Left ventricle myocardium superior (tissue), 1 donor: ENCODE measurements around the gene MPPED1. TPM values are rescaled to one million over a fixed set of nuclear protein-coding genes. Genes with fewer than 3 reads are reported as not detected.

ENCODE experiments used
- ATAC-seq: fragments of 200-7000 bp; cut with Tn5 transposase; one replicate; pipeline ENCODE4 v1.9.1; 2020; ENCODE audit warnings: mild to moderate bottlenecking, moderate library complexity
- DNase-seq: peaks from one replicate; pipeline ENCODE4 v3.0.0-alpha.2; 2020
- intact Hi-C: fragments of 100-400 bp; cut with micrococcal nuclease; formaldehyde crosslinking; loops from one replicate; pipeline ENCODE4 v1.11.0; 2022
- total RNA-seq: library from RNA; stranded (reverse); fragmentation: NEBNext Ultra II Directional; extraction: Animal tissue kit (Norgen Biotek cat#: 25700); gene quantifications from one replicate; pipeline ENCODE4 v1.2.1, GENCODE V29; 2021
- donor health status: DM: no; HTN: yes; CAD: no; lungs with severe emphysema.

Gene MPPED1
- total RNA-seq, 1 donor from 2014 or later, result not detected

DNA sequence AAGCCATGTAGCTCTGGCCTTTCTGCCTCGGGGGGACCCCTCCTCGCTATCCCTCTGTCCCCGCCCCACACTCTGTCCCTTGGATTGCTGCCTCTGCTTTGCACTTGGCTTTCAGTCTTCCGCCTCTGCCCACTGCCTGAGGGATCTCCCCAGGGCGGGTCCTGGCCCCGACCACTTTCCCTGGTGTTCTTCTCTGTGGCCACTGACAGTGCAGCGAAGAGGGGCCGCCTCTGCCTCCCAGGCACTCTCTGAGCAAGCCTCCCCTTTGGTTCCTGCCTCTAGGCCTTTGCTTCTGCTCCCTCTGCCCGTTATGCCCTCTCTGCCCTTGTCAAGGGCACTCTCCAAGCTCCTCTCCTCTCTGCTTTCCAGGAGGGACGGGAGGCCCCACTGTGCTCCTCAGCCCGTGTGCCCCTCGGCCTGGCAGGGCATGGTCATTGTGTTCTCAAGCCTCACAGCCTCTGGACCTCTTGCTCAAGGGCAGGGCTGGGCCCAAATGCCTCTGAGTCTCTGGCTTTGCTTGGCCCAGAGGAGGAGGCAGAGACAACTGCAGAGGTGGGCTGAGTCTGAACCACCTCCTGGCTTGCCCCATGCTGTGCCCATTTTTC, 5.5 kb upstream of the MPPED1 start:
- intact Hi-C loops, result no loop called here
- no peak for ATAC-seq
- peak; percentile 16 for DNase-seq

DNA sequence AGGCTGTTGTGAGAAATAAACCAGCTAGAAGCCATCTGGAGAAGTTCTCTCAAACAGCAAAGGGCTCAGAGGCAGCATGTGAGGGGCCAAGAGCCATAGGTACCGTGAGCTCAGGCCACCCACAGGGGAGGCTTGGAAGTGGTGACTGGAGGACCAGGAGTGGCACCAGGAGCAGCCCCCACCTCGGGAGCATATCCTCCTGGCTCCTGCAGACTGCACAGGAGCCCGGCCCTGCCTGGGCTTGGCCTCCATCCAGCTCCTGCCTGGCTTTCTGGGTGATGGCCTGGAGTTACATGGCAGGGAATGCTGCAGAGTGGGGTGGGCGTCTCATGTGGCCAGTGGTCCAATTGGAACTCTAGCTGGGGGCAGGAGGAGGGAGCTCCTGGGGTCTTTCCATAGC, 4.2 kb upstream of the MPPED1 start:
- DNase-seq, result peak; percentile 9
- no peak for ATAC-seq
- intact Hi-C loops, result no loop called here

DNA sequence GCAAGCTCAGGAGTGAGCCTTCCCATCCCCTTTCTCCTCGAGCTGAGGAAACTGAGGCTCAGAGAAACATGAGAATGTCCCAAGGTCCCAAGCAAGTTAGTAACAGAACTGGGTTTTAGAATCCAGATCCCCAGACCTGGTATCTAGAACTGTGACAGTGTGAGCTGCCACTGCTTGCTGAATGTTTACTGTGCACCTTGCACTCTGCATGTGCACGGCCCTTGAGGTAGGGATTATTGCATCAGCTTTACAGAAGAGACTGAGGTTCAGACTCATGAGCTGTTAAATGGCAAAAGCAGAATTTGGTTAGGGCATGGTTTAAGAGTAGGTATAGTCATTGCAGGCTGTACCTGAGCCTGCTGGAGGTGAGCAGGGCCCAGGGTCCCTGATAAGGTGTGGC, 3.8 kb upstream of the MPPED1 start:
- ATAC-seq, result no peak
- intact Hi-C loops, result no loop called here
- DNase-seq, result no peak

DNA sequence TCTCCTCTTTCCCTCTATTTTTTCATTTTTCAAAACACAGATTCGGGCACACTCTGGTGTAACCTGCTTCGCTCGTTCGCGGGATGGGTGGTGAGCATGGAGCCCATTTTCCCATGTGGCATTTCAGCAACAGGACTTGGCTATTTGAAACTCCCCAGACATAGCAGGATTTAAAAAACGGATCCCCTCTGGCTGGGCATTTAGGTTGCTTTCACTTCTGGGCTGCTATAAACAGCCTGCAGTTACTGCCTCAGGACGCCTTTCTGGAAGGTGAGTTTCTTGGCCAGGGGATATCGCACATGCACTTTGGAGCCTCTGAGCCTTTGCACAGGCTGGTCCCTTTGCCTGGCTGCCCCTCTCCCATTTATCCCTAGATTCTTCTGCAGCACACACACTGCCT, 2.8 kb upstream of the MPPED1 start:
- peak; percentile 5 for DNase-seq
- ATAC-seq, result no peak
- intact Hi-C loops, result no loop called here

DNA sequence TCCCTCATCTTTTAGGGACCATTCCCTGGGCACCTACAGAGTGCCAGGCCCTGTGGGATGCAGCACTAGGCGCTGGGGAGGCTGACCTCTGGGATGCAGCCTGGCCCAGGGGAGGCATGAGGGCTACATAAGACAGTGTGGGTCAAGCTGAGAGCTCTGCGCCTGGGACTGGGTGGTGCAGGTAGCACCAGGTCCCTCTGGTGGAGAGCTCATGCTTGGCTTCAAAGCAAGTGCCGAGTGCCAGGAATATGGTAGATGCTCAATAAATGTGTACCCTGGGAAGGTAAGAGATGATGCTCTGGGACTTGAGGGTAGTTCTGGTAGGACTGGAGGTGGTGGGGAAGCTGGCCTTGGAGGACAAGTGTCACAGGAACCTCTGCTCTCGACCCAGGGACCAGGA, 2.0 kb upstream of the MPPED1 start:
- DNase-seq (no peak), ATAC-seq (no peak)
- intact Hi-C loops, result no loop called here

DNA sequence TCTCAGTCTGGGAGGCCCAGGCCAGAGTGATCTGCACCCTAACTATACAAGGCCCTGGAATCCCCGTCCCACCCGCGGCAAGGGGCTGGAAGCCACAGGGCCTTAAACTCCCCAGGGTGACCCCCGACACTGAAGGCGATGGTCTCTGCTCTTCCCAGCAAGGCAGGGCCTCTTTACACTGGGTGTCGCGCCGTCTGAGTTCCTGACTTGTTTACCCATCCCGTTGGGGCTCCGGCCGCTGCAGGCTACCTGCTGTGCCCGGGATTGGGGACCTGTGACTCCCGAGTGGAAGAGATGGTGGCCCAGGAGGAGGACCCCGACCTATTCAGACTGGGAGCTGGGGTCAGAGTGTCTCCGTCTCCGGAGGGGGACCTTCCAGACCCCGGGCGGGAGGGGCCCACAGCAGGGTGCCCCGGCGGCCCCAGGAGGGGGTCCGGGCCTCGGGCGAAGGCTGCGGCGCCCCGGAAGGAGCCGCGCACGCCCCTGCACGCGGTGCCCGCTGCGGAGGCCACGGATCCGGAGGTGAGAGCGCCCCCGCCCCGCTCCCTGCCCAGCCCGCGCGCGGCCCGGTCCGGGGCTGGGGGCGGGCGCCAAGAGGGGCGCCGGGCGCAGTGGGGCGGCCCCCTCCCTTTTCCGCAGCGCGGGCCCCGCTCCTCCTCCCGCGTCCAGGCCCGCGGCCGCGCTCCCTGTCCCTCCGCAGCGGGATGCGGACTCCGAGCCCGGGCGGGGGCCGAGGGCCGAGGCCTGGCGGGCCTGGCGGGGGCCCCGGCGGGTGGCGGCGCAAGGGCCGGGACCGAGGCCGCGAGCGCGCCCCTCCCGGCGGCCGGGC, 560 bp upstream of the MPPED1 start:
- intact Hi-C loops, result no loop called here
- ATAC-seq (no peak), DNase-seq (peak; percentile 2)

DNA sequence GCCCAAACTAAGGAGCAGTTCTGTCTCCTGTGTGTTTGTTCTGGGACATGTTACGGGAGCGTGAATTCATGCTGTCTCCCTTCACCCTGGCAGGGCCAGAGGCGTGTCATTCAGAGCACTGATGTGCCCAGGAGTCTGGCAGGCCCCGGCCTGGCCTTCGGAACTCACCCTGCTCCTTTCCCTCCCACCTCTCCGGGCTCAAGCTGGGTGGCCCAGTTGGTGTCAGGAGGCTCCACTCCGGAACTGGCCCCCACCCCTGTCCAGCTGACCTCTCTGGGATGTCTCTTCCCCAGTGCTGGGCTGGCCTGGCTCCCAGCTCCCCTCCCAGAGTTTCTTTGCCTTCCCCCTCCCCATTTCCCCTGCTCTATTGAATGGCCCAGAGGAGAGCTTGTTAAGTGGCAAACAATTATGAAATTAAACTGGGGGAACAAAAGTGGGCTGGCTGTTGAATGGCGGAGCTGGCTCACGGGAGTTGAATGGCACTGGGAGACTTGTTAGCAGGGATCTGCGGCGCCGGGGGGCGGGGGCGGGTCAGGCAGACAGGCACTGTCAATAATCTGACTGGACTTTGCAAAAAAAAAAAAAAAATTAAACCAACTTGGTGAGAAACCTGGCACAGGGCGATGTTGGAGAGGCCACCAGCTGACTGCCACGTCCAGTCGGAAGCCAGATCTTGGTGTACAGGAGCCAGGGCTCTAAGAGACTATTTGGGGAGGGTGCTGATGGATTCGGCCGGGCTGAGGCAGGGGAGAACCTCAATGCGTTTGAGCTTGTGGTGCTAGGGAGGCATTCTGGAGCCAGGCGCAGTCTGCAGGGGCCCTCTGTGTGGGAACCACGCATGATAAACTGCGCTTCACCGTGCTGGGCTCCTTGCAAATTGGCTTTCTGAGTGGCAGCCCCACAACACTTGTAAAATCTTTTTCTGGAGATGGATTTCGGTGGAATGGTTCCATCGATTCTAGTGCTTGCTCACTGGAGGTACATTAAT, 1.3 kb downstream of the MPPED1 start:
- intact Hi-C loops, result no loop called here
- peak; percentile 5 for DNase-seq
- ATAC-seq, result no peak

DNA sequence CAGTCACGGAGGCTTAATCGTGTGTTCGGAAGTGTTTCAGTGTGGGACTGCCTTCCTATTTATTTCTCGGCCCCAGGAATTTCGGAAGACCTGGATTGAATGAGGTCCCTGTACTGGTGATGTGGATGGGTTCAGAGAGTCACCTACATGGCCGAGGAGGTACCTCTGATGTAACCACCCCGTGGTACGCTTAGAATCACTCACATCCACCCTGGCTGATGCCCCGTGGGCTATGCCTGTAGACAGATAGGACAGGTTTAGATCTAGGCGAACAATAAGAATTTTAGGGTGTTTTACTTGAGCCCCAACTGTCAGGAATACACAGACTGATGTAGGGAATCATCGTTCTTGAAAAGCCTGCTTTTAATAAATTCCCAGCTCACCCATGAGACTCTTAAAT, 2.0 kb downstream of the MPPED1 start:
- ATAC-seq (no peak), DNase-seq (no peak)
- intact Hi-C loops, result no loop called here

DNA sequence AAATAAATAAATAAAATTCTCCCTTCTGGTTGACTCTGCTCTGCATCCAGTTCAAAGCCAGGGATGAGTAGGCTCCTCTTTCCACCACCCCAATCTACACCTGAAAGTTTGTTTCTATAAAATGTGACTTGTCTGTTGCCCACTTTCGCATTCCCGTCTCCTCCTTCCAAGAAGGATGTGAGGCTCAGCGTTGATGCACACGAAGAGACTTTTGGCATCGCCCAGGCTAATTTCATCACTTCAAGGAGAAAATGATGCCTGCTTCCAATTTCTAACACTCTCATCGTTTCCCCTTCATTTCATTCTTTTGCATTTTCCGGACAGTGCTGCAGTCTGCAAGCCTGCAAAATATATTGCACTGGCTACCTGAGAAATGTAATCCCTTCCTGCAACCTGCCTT, 3.9 kb downstream of the MPPED1 start:
- DNase-seq (no peak), ATAC-seq (no peak)
- intact Hi-C loops, result no loop called here

DNA sequence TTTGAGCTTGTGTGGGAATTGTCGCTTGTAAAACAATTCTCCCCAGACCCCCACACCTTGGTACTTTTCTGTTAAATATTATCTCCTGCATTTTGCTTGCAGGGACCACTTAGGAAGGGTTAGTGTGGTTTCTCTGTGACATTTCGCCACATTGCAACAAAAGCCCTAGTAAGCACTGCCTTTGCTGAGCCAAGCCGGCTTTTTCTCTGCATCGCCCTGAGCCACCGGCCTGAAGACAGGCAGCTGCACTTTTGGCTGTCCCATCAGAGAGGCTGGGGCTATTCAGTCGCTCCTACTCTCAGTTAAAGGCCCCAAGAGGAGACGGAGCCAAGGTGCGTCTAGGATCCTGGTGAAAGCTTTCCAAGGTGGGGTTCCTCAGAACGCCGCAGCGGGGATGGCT, 5.7 kb downstream of the MPPED1 start:
- no peak for DNase-seq
- no peak for ATAC-seq
- intact Hi-C loops, result no loop called here

DNA sequence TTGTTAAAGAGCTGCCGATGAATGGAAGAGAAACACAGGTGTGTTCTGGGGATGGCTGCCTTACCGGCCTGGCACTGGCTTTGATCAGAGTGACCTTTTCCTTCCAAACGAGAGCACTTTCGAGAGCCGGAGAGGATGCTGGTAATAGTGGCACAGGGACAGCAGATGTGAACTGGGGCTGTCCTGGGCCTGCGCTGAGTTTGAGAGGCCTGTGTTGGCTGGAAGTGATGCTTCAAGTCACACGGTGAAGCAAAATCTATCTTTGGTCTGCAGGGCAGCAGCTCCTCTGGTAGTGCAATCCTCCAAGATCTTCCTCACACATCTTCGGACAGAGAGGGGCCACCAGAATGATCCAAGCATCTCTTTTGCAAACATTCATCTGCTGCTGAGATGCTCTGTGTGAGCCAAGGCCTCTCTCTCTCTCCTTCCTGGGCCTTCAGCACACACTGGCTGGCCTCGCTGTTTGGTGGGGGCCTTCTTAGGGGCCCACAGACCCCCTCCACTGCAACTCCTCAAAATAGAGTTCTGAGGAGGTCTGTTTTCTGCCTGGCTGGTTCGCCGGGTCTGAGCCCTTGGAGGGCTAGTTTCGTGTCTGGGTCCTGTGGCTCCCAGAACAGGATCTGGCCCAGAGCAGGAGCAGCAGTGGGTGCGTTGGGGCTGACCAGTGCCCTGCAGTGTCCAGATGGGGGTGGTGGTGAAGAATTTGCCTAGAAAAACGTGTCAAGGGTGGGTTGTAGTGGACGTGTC, 6.4 kb downstream of the MPPED1 start:
- DNase-seq, result no peak
- ATAC-seq, result no peak

DNA sequence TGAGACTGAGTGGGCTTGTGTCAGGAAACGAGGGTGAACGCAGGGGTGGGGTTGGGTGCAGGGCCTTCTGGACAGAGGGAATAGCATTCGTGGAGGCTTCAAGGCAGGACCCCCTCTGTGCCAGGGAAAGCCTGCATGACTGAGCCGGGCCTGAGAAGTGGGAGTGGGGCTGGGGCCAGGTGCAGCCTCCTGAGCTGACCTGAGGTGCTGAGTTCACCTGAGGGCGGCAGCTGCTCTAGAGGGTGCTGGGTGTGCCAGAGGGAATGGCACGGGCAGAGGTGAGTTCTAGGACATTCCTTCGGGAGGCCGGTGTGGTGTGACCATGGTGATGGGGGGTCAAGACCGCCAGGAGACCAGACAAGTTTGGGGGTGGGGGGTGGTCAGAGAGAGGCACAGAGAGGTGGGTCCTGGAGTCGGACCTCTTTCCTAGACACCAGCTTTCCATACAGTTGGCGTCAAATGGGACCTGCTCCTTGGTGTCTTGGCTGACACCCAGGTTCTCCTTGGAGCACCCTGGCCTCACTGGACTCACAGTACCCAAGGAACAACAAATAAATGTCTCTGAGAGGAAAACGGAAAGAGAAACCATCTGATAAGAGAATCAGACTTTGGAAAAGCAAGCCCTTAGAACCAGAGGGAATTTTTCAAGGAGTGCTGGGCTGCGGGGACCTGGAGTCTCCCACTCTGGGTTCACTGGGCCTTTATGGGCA, 7.7 kb downstream of the MPPED1 start:
- no peak for DNase-seq
- ATAC-seq, result no peak

More for the DNA sequence above, 6.4 kb downstream of the MPPED1 start:
- intact Hi-C loops, result no loop called here

DNA sequence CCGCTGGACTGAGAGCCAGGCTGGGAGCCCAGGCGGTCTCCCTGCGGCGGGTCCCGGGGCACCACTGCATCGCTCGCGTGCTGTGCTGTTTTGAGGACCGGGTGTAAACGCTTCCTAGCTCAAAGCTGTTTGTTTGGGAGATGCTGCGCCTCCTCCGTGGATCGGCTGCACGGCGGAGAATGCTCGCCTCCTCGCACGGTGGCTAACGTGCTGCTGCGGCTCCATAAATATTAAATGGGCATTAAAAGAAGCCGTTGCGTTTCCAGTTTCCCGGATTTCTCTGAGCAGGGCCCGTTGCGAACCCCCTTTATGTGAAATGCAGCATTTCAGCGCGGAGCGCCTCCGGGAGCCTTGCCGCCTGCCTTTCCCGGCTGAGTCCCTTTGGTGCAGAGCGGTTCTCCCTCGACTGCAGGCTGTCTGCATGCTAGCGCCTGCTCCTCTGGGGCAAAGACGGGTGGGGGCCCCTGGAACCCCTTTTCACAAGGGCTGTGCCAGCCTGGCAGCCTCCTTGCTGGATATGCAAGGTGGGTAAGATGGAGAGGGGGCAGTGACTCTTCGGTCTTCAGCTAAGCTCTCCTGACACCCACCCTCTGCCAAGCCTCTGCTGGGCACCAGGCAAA, 9.3 kb downstream of the MPPED1 start:
- intact Hi-C loops, result no loop called here
- ATAC-seq, result no peak
- DNase-seq, result peak; percentile 12

More for the DNA sequence above, 7.7 kb downstream of the MPPED1 start:
- intact Hi-C loops, result no loop called here

DNA sequence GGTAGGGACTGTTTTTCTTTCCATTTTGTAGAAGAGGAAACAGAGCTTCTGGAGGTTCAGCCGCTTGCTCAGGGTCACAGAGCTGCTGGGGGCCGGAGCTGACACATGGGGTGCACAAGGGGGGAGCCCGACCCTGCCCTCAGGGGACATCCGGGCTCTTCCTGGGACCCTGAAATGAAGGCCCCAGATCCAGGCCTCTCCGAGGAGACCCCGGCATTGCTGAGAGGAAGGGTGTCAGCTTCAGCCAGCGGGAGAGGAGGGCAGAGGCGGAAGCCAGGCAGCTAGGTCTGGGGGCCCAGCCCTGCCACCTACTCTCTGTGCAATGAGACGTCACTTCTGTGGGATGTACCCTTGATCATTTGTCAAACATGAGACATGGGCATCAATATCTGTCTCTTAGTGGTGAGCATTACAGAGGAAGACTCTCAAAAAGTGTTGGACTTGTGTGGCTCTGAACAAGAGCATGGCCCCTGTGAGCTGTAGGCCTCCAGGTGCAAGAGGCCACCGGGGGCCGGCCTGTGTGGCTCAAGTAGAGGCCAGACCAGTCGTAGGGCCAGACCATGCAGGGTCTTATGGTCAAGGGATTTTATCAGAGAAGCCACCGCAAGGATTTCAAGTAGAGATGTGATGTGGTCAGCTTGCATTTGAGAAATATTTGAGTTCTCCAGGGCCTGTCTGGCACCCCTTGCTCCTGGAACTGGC, 10.3 kb downstream of the MPPED1 start:
- ATAC-seq, result no peak
- intact Hi-C loops, result no loop called here
- peak; percentile 7 for DNase-seq

DNA sequence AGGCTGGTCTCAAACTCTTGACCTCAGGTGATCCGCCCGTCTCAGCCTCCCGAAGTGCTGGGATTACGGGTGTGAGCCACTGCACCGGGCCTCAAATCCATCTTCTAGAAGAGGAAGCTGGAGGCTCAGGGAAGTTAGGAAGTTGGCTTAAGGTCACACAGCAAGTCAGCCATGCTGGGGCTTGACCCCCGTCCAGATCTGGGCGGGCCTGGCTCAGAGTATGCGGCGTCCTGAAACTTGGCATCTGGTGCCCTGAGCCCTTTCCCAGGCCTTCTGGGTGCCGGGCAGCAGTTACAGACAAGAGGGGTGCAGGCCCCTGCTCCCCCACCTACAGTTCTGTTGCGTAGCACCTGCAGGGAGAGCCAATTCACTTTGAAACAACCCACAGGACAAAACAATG, 11.2 kb downstream of the MPPED1 start:
- peak; percentile 3 for DNase-seq
- intact Hi-C loops, result no loop called here
- no peak for ATAC-seq

DNA sequence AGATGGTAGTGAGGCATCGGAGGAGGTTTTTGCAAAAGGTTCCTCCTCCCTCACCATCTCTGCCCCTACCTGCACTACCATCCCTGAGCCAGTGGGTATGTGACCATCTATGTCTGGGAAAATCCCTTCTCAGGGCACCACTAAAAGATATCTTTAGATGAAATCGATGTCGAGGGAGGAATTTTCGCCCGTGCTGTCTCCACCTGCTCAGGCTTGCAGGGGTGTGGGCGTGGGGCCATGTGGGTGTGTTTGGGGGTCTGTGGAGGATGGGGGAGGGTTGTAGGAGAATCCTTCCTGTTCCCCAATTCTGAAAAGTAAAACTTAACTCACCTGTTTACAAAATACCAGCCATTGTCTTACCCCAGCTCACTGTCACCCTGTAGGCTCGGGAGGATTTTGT, 12.4 kb downstream of the MPPED1 start:
- peak; percentile 13 for DNase-seq
- no peak for ATAC-seq
- intact Hi-C loops, result no loop called here
